ENCODE data around the gene GNLY. TPM values are rescaled to one million over a fixed set of nuclear protein-coding genes. Genes with fewer than 3 reads are reported as not detected.
A peak's percentile ranks its signal among the peaks of the same experiment; 100 is the strongest.

The GNLY gene
- total RNA-seq, 4 donors from 2014 or later, result 3.6 to 36.1 (median 12.0) TPM

GRCh38 chr2:85728342-85728741, 34.2 kb downstream of the GNLY start:
- Histone ChIP-seq H3K4me3 (no peak overlapping the region), H3K9me3 (no peaks in the 10 kb centered on the region), H3K4me1 (peaks cover 41 to 46% of the 10 kb centered on the region in 2 donors), H3K36me3 (no peaks in the 10 kb centered on the region), H3K27ac (peak overlapping the region; percentile 77 to 97 (median 80)), H3K27me3 (no peaks in the 10 kb centered on the region)
- intact Hi-C loops (cut with DNase I; ENCODE audit: low total_unique reads) (loop anchor here (2.0 to 10.0 kb wide), 4 partner anchors 22 to 354 kb away; partner anchors contain the start of gene ST3GAL5), in situ Hi-C loops (cut with MboI; ENCODE audit: low sequenced_read_pairs in 4 of 4) (loop anchor here in 3 of 4 donors (5.0 to 10.0 kb wide), 4 partner anchors 84 to 94 kb away; no protein-coding TSS in a partner anchor)
- ATAC-seq, result no peak
- peak in 1 of 2 donors; percentile 10 for DNase-seq
- TF ChIP-seq POLR2A (IDR thresholded peaks at IDR 0.05), result no peak

- ATAC-seq (peak; percentile 63 to 72), DNase-seq (peak; percentile 96 to 98)
- Histone ChIP-seq H3K27ac (peak overlapping the region; percentile 82 to 97 (median 94)), H3K27me3 (no peaks in the 10 kb centered on the region), H3K36me3 (no peaks in the 10 kb centered on the region), H3K4me1 (peaks cover 49 to 54% of the 10 kb centered on the region in 2 donors), H3K9me3 (no peaks in the 10 kb centered on the region), H3K4me3 (peak overlapping the region in 2 of 4 donors; percentile 6 to 10)
- intact Hi-C loops (cut with DNase I; ENCODE audit: low total_unique reads), result loop anchor here (1.0 to 10.0 kb wide), 5 partner anchors 22 to 353 kb away; partner anchors contain the start of gene ST3GAL5
- TF ChIP-seq CTCF (IDR thresholded peaks at IDR 0.05 in 4 of 5, conservative IDR thresholded peaks at IDR 0.05 in 1 of 5) (peak; percentile 98 to 99 (median 99)), POLR2A (IDR thresholded peaks at IDR 0.05) (peak; percentile 46 to 68)
- in situ Hi-C loops (cut with MboI; ENCODE audit: low sequenced_read_pairs in 4 of 4), result loop anchor here in 3 of 4 donors (5.0 to 10.0 kb wide), 4 partner anchors 83 to 94 kb away; no protein-coding TSS in a partner anchor
These were observed 35.0 kb downstream of the GNLY start for GRCh38 chr2:85728883-85729824.

GRCh38 chr2:85729825-85730510, 35.8 kb downstream of the GNLY start:
- ATAC-seq (no peak), DNase-seq (no peak)
- H3K4me3 ChIP-seq, result no peak overlapping the region
- no peaks in the 10 kb centered on the region for H3K9me3 ChIP-seq
- no peaks in the 10 kb centered on the region for H3K27me3 ChIP-seq
- H3K36me3 ChIP-seq, result no peaks in the 10 kb centered on the region
- TF ChIP-seq POLR2A (IDR thresholded peaks at IDR 0.05) (no peak), CTCF (IDR thresholded peaks at IDR 0.05 in 4 of 5, conservative IDR thresholded peaks at IDR 0.05 in 1 of 5) (no peak)
- peak overlapping the region; percentile 82 to 97 (median 94) for H3K27ac ChIP-seq
- intact Hi-C loops (cut with DNase I; ENCODE audit: low total_unique reads), result loop anchor here (1.0 to 10.0 kb wide), 7 partner anchors 21 to 352 kb away; partner anchors contain the start of gene ST3GAL5
- peaks cover 57 to 62% of the 10 kb centered on the region in 2 donors for H3K4me1 ChIP-seq
- in situ Hi-C loops (cut with MboI; ENCODE audit: low sequenced_read_pairs in 4 of 4), result loop anchor here in 3 of 4 donors (5.0 to 10.0 kb wide), 4 partner anchors 82 to 95 kb away; no protein-coding TSS in a partner anchor

GRCh38 chr2:85730686-85731230, 36.6 kb downstream of the GNLY start:
- no peak for ATAC-seq

More at GRCh38 chr2:85730686-85731230, 36.6 kb downstream of the GNLY start:
- H3K4me3 ChIP-seq, result no peak overlapping the region
- in situ Hi-C loops (cut with MboI; ENCODE audit: low sequenced_read_pairs in 4 of 4), result no loop called here
- peak overlapping the region; percentile 82 to 97 (median 94) for H3K27ac ChIP-seq
- TF ChIP-seq CTCF (IDR thresholded peaks at IDR 0.05 in 4 of 5, conservative IDR thresholded peaks at IDR 0.05 in 1 of 5), result no peak
- TF ChIP-seq POLR2A (IDR thresholded peaks at IDR 0.05), result no peak
- intact Hi-C loops (cut with DNase I; ENCODE audit: low total_unique reads), result loop anchor here (5.0 kb wide), 2 partner anchors 287 to 307 kb away; no protein-coding TSS in a partner anchor
- no peak for DNase-seq
- H3K9me3 ChIP-seq, result no peaks in the 10 kb centered on the region
- no peaks in the 10 kb centered on the region for H3K27me3 ChIP-seq
- H3K4me1 ChIP-seq, result peaks cover 64 to 70% of the 10 kb centered on the region in 2 donors
- H3K36me3 ChIP-seq, result no peaks in the 10 kb centered on the region

All from gastrocnemius medialis (tissue), 4 donors.